IMR-90 (cell line): ENCODE data around the gene CADM1. TPM values are rescaled to one million over a fixed set of nuclear protein-coding genes. Genes with fewer than 3 reads are reported as not detected.

Source experiments
- ATAC-seq: fragments of 200-7000 bp; cut with Tn5 transposase; 2 replicates; pipeline ENCODE4 v1.9.1; 2020; ENCODE audit warnings: low read depth, mild to moderate bottlenecking, moderate library complexity
- BruUV-seq: library from RNA; stranded (reverse); fragments of 400-500 nt; replicated peaks from 2 replicates; lab custom pipeline; 2021; lab: Mats Ljungman, UMichigan
- CTCF ChIA-PET: fragments of 300-600 bp; formaldehyde crosslinking; extraction: SDS; loops from one replicate; lab custom pipeline; 2021; ENCODE audit warnings: antibody characterized with exemption; lab: Yijun Ruan, JAX
- POLR2A ChIA-PET: fragments of 300-600 bp; sonication (Branson Sonifier 250); formaldehyde crosslinking; loops from one replicate; lab custom pipeline; 2022; ENCODE audit warnings: antibody characterized with exemption; ENCODE audit not compliant: unreplicated experiment; lab: Charles Lee
- DNase-seq: peaks from one replicate; pipeline ENCODE4 v3.0.0; 2013
- H2AFZ ChIP-seq: replicated peaks from 2 replicates; pipeline ENCODE3; 2013; ENCODE audit warnings: low read length, mild to moderate bottlenecking; ENCODE audit not compliant: poor library complexity
- H2AK5ac ChIP-seq: 2 replicates; pipeline ENCODE4 v1.6.1; 2013; ENCODE audit warnings: low read depth, low read length, inconsistent platforms
- H2AK9ac ChIP-seq: replicated peaks from 2 replicates; pipeline ENCODE3; 2013; ENCODE audit warnings: mild to moderate bottlenecking, low read depth, low read length, moderate library complexity; ENCODE audit not compliant: poor library complexity
- H2BK120ac ChIP-seq: 2 replicates; pipeline ENCODE4 v1.6.1; 2013; ENCODE audit warnings: low read depth, low read length, inconsistent platforms
- H2BK15ac ChIP-seq: 3 replicates; pipeline ENCODE4 v1.6.1; 2013; ENCODE audit warnings: low read depth, low read length, inconsistent platforms
- H2BK20ac ChIP-seq: 2 replicates; pipeline ENCODE4 v1.6.1; 2013; ENCODE audit warnings: low read depth, mild to moderate bottlenecking, inconsistent platforms, low read length, moderate library complexity
- H2BK5ac ChIP-seq: 2 replicates; pipeline ENCODE4 v1.6.1; 2013; ENCODE audit warnings: mild to moderate bottlenecking, low read depth, low read length, inconsistent platforms; ENCODE audit not compliant: poor library complexity, severe bottlenecking
- H3K14ac ChIP-seq: replicated peaks from 2 replicates; pipeline ENCODE4 v1.6.1; 2013; ENCODE audit warnings: low read depth, low read length, inconsistent platforms
- H3K18ac ChIP-seq: 2 replicates; pipeline ENCODE4 v1.6.1; 2013; ENCODE audit warnings: low read depth, low read length, control low read depth
- H3K23ac ChIP-seq: 2 replicates; pipeline ENCODE4 v1.6.1; 2013; ENCODE audit warnings: low read depth, low read length, inconsistent platforms
- H3K27ac ChIP-seq: 2 replicates; pipeline ENCODE4 v1.5.1; 2013; ENCODE audit warnings: mild to moderate bottlenecking, control low read depth, low read length; ENCODE audit not compliant: insufficient read depth
- H3K27me3 ChIP-seq: 2 replicates; pipeline ENCODE4 v1.6.1; 2013; ENCODE audit warnings: low read length; ENCODE audit not compliant: control insufficient read depth, insufficient read depth
- H3K36me3 ChIP-seq: 2 replicates; pipeline ENCODE4 v1.6.1; 2013; ENCODE audit warnings: low read length, mixed read lengths; ENCODE audit not compliant: control insufficient read depth, insufficient read depth
- H3K4ac ChIP-seq: 2 replicates; pipeline ENCODE4 v1.6.1; 2013; ENCODE audit warnings: low read depth, low read length, inconsistent platforms
- H3K4me1 ChIP-seq: 2 replicates; pipeline ENCODE4 v1.6.1; 2013; ENCODE audit warnings: low read length, mixed read lengths; ENCODE audit not compliant: control insufficient read depth, insufficient read depth
- H3K4me2 ChIP-seq: 2 replicates; pipeline ENCODE4 v1.6.1; 2013; ENCODE audit warnings: low read depth, mild to moderate bottlenecking, control low read depth, low read length, moderate library complexity
- H3K4me3 ChIP-seq: 2 replicates; pipeline ENCODE4 v1.5.1; 2013; ENCODE audit warnings: low read depth, mild to moderate bottlenecking, control low read depth, low read length, moderate library complexity; ENCODE audit not compliant: insufficient read depth
- H3K56ac ChIP-seq: 2 replicates; pipeline ENCODE4 v1.6.1; 2013; ENCODE audit warnings: low read length, inconsistent platforms; ENCODE audit not compliant: insufficient read depth; ENCODE audit errors: extremely low read depth
- H3K79me1 ChIP-seq, 2 experiments: 2 replicates each; pipeline ENCODE4 v1.6.1; 2013; ENCODE audit warnings: low read length in 2 of 2, inconsistent platforms in 1 of 2, low read depth in 1 of 2
- H3K9ac ChIP-seq: 2 replicates; pipeline ENCODE4 v1.6.1; 2013; ENCODE audit warnings: low read depth, low read length, control low read depth
- H3K9me1 ChIP-seq: 2 replicates; pipeline ENCODE4 v1.6.1; 2013; ENCODE audit warnings: low read length, inconsistent platforms; ENCODE audit not compliant: insufficient read depth
- H3K9me3 ChIP-seq: 2 replicates; pipeline ENCODE4 v1.6.1; 2013; ENCODE audit warnings: low read length; ENCODE audit not compliant: control insufficient read depth, insufficient read depth
- H4K20me1 ChIP-seq: 2 replicates; pipeline ENCODE4 v1.6.1; 2013; ENCODE audit warnings: low read length, inconsistent platforms; ENCODE audit not compliant: insufficient read depth
- H4K5ac ChIP-seq: 2 replicates; pipeline ENCODE4 v1.6.1; 2013; ENCODE audit warnings: mild to moderate bottlenecking, low read depth, low read length, control low read depth
- H4K8ac ChIP-seq, 2 experiments: 2 replicates each; pipeline ENCODE4 v1.6.1; 2013; ENCODE audit warnings: low read depth in 2 of 2, low read length in 2 of 2, control low read depth in 1 of 2, inconsistent platforms in 1 of 2
- H4K91ac ChIP-seq: 2 replicates; pipeline ENCODE4 v1.6.1; 2013; ENCODE audit warnings: low read depth, low read length, inconsistent platforms; ENCODE audit not compliant: insufficient read depth
- BHLHE40 ChIP-seq: fragments of 150-350 bp; IDR thresholded peaks from 2 replicates; pipeline ENCODE4 v1.6.1; 2016; ENCODE audit warnings: mild to moderate bottlenecking, low read depth, low read length
- CEBPB ChIP-seq: IDR thresholded peaks from 2 replicates; pipeline ENCODE4 v1.6.1; 2012; ENCODE audit warnings: low read depth, low read length, improper control_type of control experiment
- CHD1 ChIP-seq: IDR thresholded peaks from 2 replicates; pipeline ENCODE4 v1.6.1; 2012; ENCODE audit warnings: low read depth, low read length, improper control_type of control experiment
- CTCF ChIP-seq: conservative IDR thresholded peaks from 2 replicates; pipeline ENCODE4 v1.5.1; 2012; ENCODE audit warnings: mild to moderate bottlenecking, low read depth, low read length, improper control_type of control experiment
- ELK1 ChIP-seq: fragments of 150-350 bp; IDR thresholded peaks from 2 replicates; pipeline ENCODE4 v1.6.1; 2016; ENCODE audit warnings: low read depth, mild to moderate bottlenecking, low read length, moderate library complexity, borderline replicate concordance
- MAFK ChIP-seq: IDR thresholded peaks from 2 replicates; pipeline ENCODE4 v1.6.1; 2012; ENCODE audit warnings: low read depth, low read length, improper control_type of control experiment
- MAZ ChIP-seq: IDR thresholded peaks from 2 replicates; pipeline ENCODE4 v1.6.1; 2012; ENCODE audit warnings: low read depth, mild to moderate bottlenecking, low read length, improper control_type of control experiment, moderate library complexity, borderline replicate concordance
- MXI1 ChIP-seq: IDR thresholded peaks from 2 replicates; pipeline ENCODE4 v1.6.1; 2012; ENCODE audit warnings: low read depth, mild to moderate bottlenecking, low read length, moderate library complexity, borderline replicate concordance
- NFE2L2 ChIP-seq: fragments of 150-350 bp; IDR thresholded peaks from 2 replicates; pipeline ENCODE4 v1.6.1; 2016; ENCODE audit warnings: low read depth, mild to moderate bottlenecking, low read length
- POLR2A ChIP-seq: IDR thresholded peaks from 2 replicates; pipeline ENCODE4 v1.6.1; 2012; ENCODE audit warnings: mild to moderate bottlenecking, low read depth, low read length
- RFX5 ChIP-seq: IDR thresholded peaks from 2 replicates; pipeline ENCODE4 v1.8.0; 2012; ENCODE audit warnings: low read depth, mild to moderate bottlenecking, low read length, moderate library complexity
- USF2 ChIP-seq: fragments of 150-350 bp; IDR thresholded peaks from 2 replicates; pipeline ENCODE4 v1.6.1; 2017; ENCODE audit warnings: mild to moderate bottlenecking, antibody characterized with exemption, low read length, low read depth
- WGBS, 2 experiments: methylation state at CpG; one replicate each; pipeline versions ENCODE4 v1.1.5 to v1.1.7; 2013; ENCODE audit warnings: missing lambda C conversion rate in 2 of 2; ENCODE audit not compliant: insufficient read length in 1 of 2; ENCODE audit errors: extremely low coverage in 2 of 2; 5-methylcytosine and 5-hydroxymethylcytosine counted together
- dilution Hi-C: fragments of 300-500 bp; cut with HindIII; formaldehyde crosslinking; loops from one replicate; pipeline ENCODE4 v1.14.3; 2018; ENCODE audit warnings: low sequenced_read_pairs; ENCODE audit not compliant: unreplicated experiment
- in situ Hi-C: fragments of 300-500 bp; cut with MboI; formaldehyde crosslinking; loops from 3 replicates; pipeline ENCODE4 v1.14.3; 2019; ENCODE audit warnings: low sequenced_read_pairs, inconsistent platforms, mixed read lengths
- intact Hi-C: fragments of 100-400 bp; cut with micrococcal nuclease; formaldehyde crosslinking; loops from 2 replicates; pipeline ENCODE4 v1.10.0; 2022
- polyA plus RNA-seq, 3 experiments: library from polyadenylated mRNA; depleted of rRNA; stranded (reverse); fragments of >200 nt; gene quantifications; 2 replicates each; pipeline ENCODE4 v1.2.3, GENCODE V29; 2012; ENCODE audit warnings: low replicate concordance in 1 of 3
- total RNA-seq: library from RNA; depleted of rRNA; stranded (reverse); fragments of >200 nt; gene quantifications from 2 replicates; pipeline ENCODE4 v1.2.3, GENCODE V29; 2012

The CADM1 gene
- total and polyA plus RNA-seq, 2 of the 4 experiments (the other 2 are of a cell fraction), result 28.8 to 77.1 TPM

GRCh38 chr11:115473167-115473566, 31.0 kb downstream of the CADM1 start:
- Histone ChIP-seq H3K27me3 (no peaks in the 10 kb centered on the region), H2BK5ac (no peak overlapping the region), H3K4me2 (no peak overlapping the region), H2AK9ac (no peak overlapping the region), H3K36me3 (no peaks in the 10 kb centered on the region), H4K91ac (no peak overlapping the region), H2AFZ (no peak overlapping the region), H2BK15ac (no peak overlapping the region), H4K5ac (no peak overlapping the region), H3K9me1 (no peaks in the 10 kb centered on the region), H3K4me3 (no peak overlapping the region), H4K20me1 (no peaks in the 10 kb centered on the region), H3K14ac (no peak overlapping the region), H3K4ac (no peak overlapping the region), H2BK120ac (no peak overlapping the region), H3K18ac (no peak overlapping the region), H3K27ac (no peak overlapping the region), H2BK20ac (no peak overlapping the region), H3K56ac (no peak overlapping the region), H3K23ac (no peak overlapping the region), H3K9ac (no peak overlapping the region), H3K4me1 (no peaks in the 10 kb centered on the region), H4K8ac (no peak overlapping the region), H3K9me3 (no peaks in the 10 kb centered on the region), H3K79me1 (no peaks in the 10 kb centered on the region; a peak in 1 of 4 replicates), H2AK5ac (no peak overlapping the region)
- ChIA-PET POLR2A (no interaction called here), CTCF (no interaction called here)
- no peak for DNase-seq
- WGBS, 2 experiments, result 94% methylated on average over 2 of the region's 8 CpGs; no CpG with 5 or more reads in 1 of the 2 experiments
- no TSS peak for BruUV-seq
- intact Hi-C loops (no loop called here), dilution Hi-C loops (no loop called here), in situ Hi-C loops (no loop called here)
- ATAC-seq, result no peak
- TF ChIP-seq POLR2A (no peak), NFE2L2 (no peak), USF2 (no peak), CTCF (no peak), CEBPB (no peak), ELK1 (no peak), BHLHE40 (no peak), CHD1 (no peak), MAZ (no peak), MAFK (no peak), RFX5 (no peak), MXI1 (no peak)
